A549 (cell line): ENCODE measurements around the gene RMND5A.

Source experiments
- BHLHE40 ChIP-seq: IDR thresholded peaks from 2 replicates; pipeline ENCODE4 v1.6.1; 2012; ENCODE audit warnings: low read depth, low read length, inconsistent platforms
- CBX2 ChIP-seq: fragments of 200-600 bp; sonication (generic); IDR thresholded peaks from 2 replicates; pipeline ENCODE4 v1.6.1; 2016; ENCODE audit warnings: low read depth, mild to moderate bottlenecking, borderline replicate concordance
- HDAC2 ChIP-seq: fragments of 200-600 bp; sonication (generic); IDR thresholded peaks from 2 replicates; pipeline ENCODE4 v1.6.1; 2016
- ZNF302 ChIP-seq: fragments of 250-450 bp; sonication (Bioruptor Pico); IDR thresholded peaks from 2 replicates; pipeline ENCODE4 v1.9.0; 2021; ENCODE audit warnings: inconsistent platforms, mild to moderate bottlenecking, moderate library complexity

DNA sequence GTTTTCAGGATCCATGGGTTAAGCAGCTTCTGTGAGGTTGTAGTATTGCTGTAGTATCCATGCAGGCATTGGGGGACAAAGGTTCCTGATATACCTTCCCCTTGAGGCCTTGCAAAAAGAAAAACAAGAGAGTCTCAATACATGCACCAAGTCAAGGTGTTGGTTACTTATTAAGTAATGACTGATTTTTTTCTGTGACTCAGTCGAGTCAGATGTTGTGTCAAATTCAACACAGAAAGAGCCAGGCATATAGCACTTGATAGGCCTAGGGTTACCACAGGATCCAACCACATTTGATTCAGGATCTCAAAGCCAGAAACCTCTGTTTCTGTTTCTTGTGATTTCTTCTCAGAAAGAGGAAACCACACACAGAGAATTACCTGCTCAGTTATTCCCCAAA is 95.5 kb downstream of the RMND5A start:
- TF ChIP-seq CBX2 = no peak
- no peak for TF ChIP-seq ZNF302 (CRISPR knock-in tag)
- no peak for TF ChIP-seq HDAC2
- no peak for TF ChIP-seq BHLHE40
